NCI-H128 (cell line): ENCODE results near the gene RO60.
"Not testable (repeated sequence)": the region's sequence is repeated elsewhere in the genome, so short reads cannot be mapped to it uniquely, and the experiment has no call there.

Experiments
- DNase-seq: peaks from one replicate; lab custom pipeline; 2025; ENCODE audit not compliant: unreplicated experiment; lab: John Stamatoyannopoulos, UW

The RO60 gene

GRCh38 chr1:193059282-193060114, at the start of gene RO60, which contains the start of gene UCHL5:
TSS of gene RO60 (plus strand) at chr1:193059612. CDS start at chr1:193069055, 9,443 bp downstream.
TSS of gene UCHL5 (minus strand) at chr1:193059360. CDS start at chr1:193059260, 100 bp downstream.
- DNase-seq: peak; percentile 98

GRCh38 chr1:193011406-193011805, 48.0 kb upstream of the RO60 start:
- no peak for DNase-seq

GRCh38 chr1:193013005-193013404, 46.4 kb upstream of the RO60 start:
- DNase-seq: no peak

- no peak for DNase-seq
Observed at GRCh38 chr1:193013707-193014106, 45.7 kb upstream of the RO60 start.

GRCh38 chr1:193014400-193014799, 45.0 kb upstream of the RO60 start:
- DNase-seq: no peak

- no peak for DNase-seq
Observed at GRCh38 chr1:193016788-193017187, 42.6 kb upstream of the RO60 start.

- no peak for DNase-seq
Observed at GRCh38 chr1:193019442-193020026, 39.9 kb upstream of the RO60 start.

- no peak for DNase-seq
Observed at GRCh38 chr1:193025218-193025617, 34.2 kb upstream of the RO60 start.

GRCh38 chr1:193030280-193030679, 29.1 kb upstream of the RO60 start:
- no peak for DNase-seq

- DNase-seq: no peak
Observed at GRCh38 chr1:193031431-193031830, 28.0 kb upstream of the RO60 start.

GRCh38 chr1:193032643-193033427, 26.6 kb upstream of the RO60 start:
- DNase-seq: not testable (repeated sequence)

- no peak for DNase-seq
Observed at GRCh38 chr1:193033610-193034009, 25.8 kb upstream of the RO60 start.

GRCh38 chr1:193036337-193037047, 22.9 kb upstream of the RO60 start:
- DNase-seq: no peak

GRCh38 chr1:193040011-193040410, 19.4 kb upstream of the RO60 start:
- no peak for DNase-seq

- DNase-seq: no peak
Observed at GRCh38 chr1:193042766-193043691, 16.4 kb upstream of the RO60 start.

GRCh38 chr1:193048913-193049312, 10.5 kb upstream of the RO60 start:
- not testable (repeated sequence) for DNase-seq

GRCh38 chr1:193054169-193054675, 5.2 kb upstream of the RO60 start:
- no peak for DNase-seq

GRCh38 chr1:193058529-193059281, 707 bp upstream of the RO60 start:
- DNase-seq: peak; percentile 60

- DNase-seq: no peak
Observed at GRCh38 chr1:193060115-193060403, 647 bp downstream of the RO60 start.
